Cardiac fibroblast (primary cell): Measurements from ENCODE around the gene MICAL3.
A peak's percentile ranks its signal among the peaks of the same experiment; 100 is the strongest.

Experiments used
- DNase-seq, 2 donors: peaks; one replicate each; pipeline versions ENCODE4 v3.0.0 to v3.0.0-alpha.2; 2010; ENCODE audit warnings: low read depth in 2 of 2
- H3K4me3 ChIP-seq, 2 donors: replicated peaks in 1 of 2; 1 replicate in 1 of 2; 2 replicates in 1 of 2; pipeline ENCODE4 v1.5.1; 2011; ENCODE audit warnings: low read depth in 2 of 2, low read length in 2 of 2, mild to moderate bottlenecking in 2 of 2, moderate library complexity in 1 of 2
- TF ChIP-seq, protein P1 (sequence below): IDR thresholded peaks from one replicate; pipeline ENCODE4 v1.5.1; 2011; ENCODE audit warnings: low read depth, mild to moderate bottlenecking, low read length, inconsistent platforms

The MICAL3 gene

DNA sequence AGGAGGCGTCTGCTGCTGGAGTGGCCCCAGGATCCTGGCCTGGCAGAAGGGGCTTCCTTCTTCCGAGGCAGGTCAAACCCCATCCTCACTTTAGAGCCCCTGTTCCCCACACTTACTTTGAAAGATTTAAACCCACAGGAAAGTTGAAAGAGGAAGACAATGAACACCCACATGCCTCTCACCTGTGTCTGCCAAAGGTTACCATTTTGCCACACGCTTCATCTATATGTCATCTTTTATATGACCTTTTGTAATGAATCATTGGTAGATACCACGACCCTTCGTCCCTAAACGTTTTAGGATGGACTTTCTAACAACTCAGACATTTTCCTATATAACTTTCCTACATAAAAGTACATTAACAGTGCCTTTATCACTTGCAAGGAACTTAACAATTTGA lies 210.3 kb downstream of the MICAL3 start:
- DNase-seq: no peak
- TF ChIP-seq, protein P1, sequence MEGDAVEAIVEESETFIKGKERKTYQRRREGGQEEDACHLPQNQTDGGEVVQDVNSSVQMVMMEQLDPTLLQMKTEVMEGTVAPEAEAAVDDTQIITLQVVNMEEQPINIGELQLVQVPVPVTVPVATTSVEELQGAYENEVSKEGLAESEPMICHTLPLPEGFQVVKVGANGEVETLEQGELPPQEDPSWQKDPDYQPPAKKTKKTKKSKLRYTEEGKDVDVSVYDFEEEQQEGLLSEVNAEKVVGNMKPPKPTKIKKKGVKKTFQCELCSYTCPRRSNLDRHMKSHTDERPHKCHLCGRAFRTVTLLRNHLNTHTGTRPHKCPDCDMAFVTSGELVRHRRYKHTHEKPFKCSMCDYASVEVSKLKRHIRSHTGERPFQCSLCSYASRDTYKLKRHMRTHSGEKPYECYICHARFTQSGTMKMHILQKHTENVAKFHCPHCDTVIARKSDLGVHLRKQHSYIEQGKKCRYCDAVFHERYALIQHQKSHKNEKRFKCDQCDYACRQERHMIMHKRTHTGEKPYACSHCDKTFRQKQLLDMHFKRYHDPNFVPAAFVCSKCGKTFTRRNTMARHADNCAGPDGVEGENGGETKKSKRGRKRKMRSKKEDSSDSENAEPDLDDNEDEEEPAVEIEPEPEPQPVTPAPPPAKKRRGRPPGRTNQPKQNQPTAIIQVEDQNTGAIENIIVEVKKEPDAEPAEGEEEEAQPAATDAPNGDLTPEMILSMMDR: no peak
- no peak overlapping the region for H3K4me3 ChIP-seq

DNA sequence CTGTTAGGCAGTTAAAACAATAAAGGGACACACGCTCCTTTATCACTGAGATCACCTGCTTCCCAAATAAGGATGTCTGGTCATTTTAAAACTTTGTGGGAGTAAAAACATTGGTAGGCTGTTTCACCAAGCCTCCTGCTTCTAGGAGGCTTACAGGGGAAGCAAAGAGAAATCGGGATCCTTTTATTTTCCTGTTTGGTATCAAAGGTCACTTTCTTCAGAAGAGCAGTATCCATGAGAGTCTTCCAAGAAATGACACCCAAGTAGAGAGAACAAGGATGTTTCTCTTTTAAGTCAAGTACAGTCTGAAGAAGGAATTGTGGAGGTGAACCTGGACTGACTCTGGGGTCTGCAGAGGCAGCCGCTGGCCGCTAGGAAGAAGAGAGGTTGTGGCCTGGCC lies 213.2 kb downstream of the MICAL3 start:
- DNase-seq: no peak
- no peak overlapping the region for H3K4me3 ChIP-seq
- TF ChIP-seq, protein P1: no peak

DNA sequence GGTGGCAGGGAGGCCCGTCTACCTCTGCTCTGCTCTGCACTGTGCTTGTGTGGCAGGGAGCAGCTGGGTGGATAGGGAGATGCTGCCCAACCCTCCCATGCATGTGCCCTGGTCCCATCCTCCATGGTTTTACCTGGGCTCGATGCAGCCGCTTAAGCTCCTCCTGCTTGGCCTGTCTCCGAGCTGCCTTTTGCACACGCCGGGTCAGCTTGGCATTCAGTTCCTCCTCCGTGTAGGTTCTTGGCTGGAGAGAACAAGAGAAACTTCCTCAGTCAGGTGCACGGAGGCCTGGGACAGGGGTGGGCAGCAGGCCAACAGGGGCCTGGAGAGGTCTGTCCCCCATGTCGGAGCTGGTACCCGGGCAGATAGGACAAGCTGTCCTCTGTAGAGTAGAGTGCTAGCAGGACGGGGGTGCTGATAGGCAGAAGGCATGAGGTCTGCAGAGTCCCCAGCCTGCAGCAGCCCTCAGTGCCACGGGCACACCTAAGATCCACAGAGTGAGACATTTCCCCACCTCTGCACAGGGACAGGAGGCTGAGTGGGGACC lies 213.7 kb downstream of the MICAL3 start:
- TF ChIP-seq, protein P1: no peak
- H3K4me3 ChIP-seq: no peak overlapping the region
- DNase-seq: no peak

DNA sequence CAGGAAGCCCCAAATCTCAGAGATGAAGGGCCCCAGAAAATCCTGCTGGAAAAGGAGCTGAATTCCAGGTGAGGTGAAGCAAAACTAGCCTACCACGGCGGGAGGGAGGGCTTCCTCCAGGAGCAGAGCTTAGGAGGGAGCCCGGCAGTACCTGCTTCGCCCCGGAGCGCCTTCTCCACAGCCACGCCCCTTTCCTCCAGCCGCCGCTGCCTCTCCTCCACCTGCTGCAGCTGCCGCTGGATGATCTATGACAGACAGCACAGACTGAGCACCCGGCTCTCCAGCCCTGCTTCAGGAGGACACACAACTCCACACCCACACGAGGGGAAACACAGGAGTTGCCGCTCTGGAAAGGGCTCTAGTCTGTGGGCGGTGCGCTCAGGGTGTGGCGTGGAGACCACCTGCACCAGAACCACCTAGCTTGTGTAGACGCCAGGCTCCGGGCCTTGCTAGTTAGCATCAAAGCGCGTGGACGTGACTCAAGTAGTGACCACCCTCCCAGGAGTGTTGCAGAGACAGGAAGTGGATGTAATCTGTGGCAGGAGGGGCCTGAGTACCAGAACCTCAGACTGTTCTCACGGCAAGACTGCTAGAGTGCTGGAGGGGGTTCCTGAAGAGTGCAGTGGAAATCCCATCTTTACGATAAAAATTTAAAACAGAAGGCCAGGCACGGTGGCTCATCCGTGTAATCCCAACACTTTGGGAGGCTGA lies 215.5 kb downstream of the MICAL3 start:
- TF ChIP-seq, protein P1: no peak
- DNase-seq: peak; percentile 20 to 57
- H3K4me3 ChIP-seq: no peak overlapping the region

DNA sequence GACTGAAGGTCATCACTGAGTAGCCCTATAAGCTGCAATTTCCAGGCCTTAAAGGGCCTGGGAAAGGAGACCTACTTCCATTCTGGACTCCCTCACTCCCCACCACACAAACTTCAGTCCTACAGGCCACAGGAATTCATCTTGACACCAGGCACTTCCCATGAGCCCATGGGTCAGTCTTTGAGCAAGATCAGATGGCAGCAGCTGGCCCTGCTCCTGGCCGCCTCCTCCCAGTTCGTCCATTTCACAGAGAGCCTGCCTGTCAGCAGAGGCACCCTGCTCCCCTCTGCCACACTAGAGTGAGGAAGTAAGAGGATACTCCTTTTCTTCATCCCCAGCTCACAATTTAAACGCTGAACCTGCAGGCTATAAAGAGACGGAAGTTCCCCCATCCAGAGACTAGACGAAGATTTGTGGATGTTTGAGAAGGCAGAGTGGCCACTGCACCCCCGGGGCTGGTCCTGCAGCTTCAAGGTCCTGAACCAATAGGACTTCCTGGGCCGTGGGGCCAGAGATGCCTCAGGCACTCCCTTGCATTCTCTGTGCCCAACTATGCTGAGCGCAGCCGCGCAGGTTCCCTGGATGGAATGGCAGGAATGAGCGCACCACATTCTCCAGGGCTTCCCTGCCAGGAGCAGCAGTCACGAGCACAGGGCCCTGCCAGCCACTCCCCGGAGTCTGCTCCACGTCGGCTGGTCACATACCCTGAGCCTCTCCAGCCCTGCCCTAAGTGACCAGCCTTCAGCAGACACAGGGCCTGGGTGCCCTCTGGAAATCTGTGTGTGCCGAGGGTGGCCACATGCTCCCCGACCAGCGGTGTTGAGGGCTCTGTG lies 216.6 kb downstream of the MICAL3 start:
- DNase-seq: peak in 1 of 2 donors; percentile 41
- TF ChIP-seq, protein P1: no peak
- no peak overlapping the region for H3K4me3 ChIP-seq

DNA sequence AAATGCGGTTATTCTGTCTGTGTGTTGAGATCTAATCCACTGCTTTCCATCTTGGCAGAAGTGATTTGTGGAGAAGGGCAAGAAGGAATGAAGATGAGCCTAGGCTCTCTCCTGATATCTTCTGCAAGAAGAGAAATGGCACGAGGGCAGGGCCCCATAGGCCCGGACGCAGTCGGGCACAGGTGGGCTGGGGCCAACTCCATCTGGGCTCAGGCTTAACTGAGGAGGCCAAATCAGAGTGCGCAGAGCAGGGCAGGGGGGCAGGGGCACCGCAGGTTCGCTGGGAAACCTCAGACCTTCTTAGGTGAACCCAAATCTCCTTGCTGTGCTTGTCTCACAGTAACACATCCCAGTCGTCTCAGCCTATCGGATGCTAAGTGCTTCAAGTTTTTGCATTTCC lies 217.3 kb downstream of the MICAL3 start:
- TF ChIP-seq, protein P1: no peak
- no peak overlapping the region for H3K4me3 ChIP-seq
- no peak for DNase-seq
